Neuronal stem cell (in vitro differentiated cells): ENCODE measurements around the gene ADK.
A peak's percentile ranks its signal among the peaks of the same experiment; 100 is the strongest.

ENCODE experiments used
- DNase-seq: peaks from one replicate; pipeline ENCODE4 v3.0.0-alpha.2; 2013; ENCODE audit warnings: low spot score
- H2AFZ ChIP-seq: one replicate; pipeline ENCODE4 v1.6.1; 2013; ENCODE audit warnings: mild to moderate bottlenecking, low read length, inconsistent platforms
- H2AK5ac ChIP-seq: 2 replicates; pipeline ENCODE4 v1.6.1; 2013; ENCODE audit warnings: low read depth, mild to moderate bottlenecking, inconsistent platforms, low read length, moderate library complexity, mixed read lengths
- H2BK120ac ChIP-seq: 2 replicates; pipeline ENCODE4 v1.6.1; 2013; ENCODE audit warnings: low read depth, mild to moderate bottlenecking, inconsistent platforms, low read length, moderate library complexity, mixed read lengths
- H2BK12ac ChIP-seq: one replicate; pipeline ENCODE4 v1.6.1; 2013; ENCODE audit warnings: low read length, inconsistent platforms
- H2BK15ac ChIP-seq: 2 replicates; pipeline ENCODE4 v1.6.1; 2013; ENCODE audit warnings: mild to moderate bottlenecking, low read length, inconsistent platforms, mixed read lengths
- H2BK5ac ChIP-seq: one replicate; pipeline ENCODE4 v1.6.1; 2013; ENCODE audit warnings: inconsistent platforms, mild to moderate bottlenecking, low read length, moderate library complexity
- H3K14ac ChIP-seq: one replicate; pipeline ENCODE4 v1.6.1; 2013; ENCODE audit warnings: low read length, inconsistent platforms
- H3K18ac ChIP-seq: 2 replicates; pipeline ENCODE4 v1.6.1; 2013; ENCODE audit warnings: low read length, inconsistent platforms
- H3K23ac ChIP-seq: 2 replicates; pipeline ENCODE4 v1.6.1; 2013; ENCODE audit warnings: low read depth, mild to moderate bottlenecking, mixed read lengths, low read length, inconsistent platforms; ENCODE audit not compliant: poor library complexity
- H3K27ac ChIP-seq: replicated peaks from 3 replicates; pipeline ENCODE4 v1.5.1; 2013; ENCODE audit warnings: low read length, inconsistent platforms
- H3K27me3 ChIP-seq, 3 experiments: 2 replicates each; pipeline ENCODE4 v1.6.1; 2013; ENCODE audit warnings: low read length in 3 of 3, mild to moderate bottlenecking in 2 of 3, inconsistent platforms in 1 of 3, low read depth in 1 of 3, mixed read lengths in 1 of 3, moderate library complexity in 1 of 3; ENCODE audit not compliant: control insufficient read depth in 3 of 3, insufficient read depth in 3 of 3
- H3K36me3 ChIP-seq, 2 donors: replicated peaks in 1 of 2; 2 replicates each; pipeline ENCODE4 v1.6.1; 2013; ENCODE audit warnings: low read length in 2 of 2; ENCODE audit not compliant: control insufficient read depth in 2 of 2, insufficient read depth in 2 of 2
- H3K4ac ChIP-seq: 2 replicates; pipeline ENCODE4 v1.6.1; 2013; ENCODE audit warnings: inconsistent platforms, mild to moderate bottlenecking, low read length, moderate library complexity
- H3K4me1 ChIP-seq, 2 donors: 1 replicate in 1 of 2; 2 replicates in 1 of 2; pipeline ENCODE4 v1.6.1; 2013; ENCODE audit warnings: low read length in 2 of 2, low read depth in 1 of 2; ENCODE audit not compliant: control insufficient read depth in 2 of 2, insufficient read depth in 1 of 2
- H3K4me2 ChIP-seq: one replicate; pipeline ENCODE4 v1.6.1; 2013; ENCODE audit warnings: mild to moderate bottlenecking, low read length, inconsistent platforms; ENCODE audit not compliant: insufficient read depth, poor library complexity, severe bottlenecking
- H3K4me3 ChIP-seq, 2 donors: 2 replicates each; pipeline ENCODE4 v1.5.1; 2013; ENCODE audit warnings: low read length in 2 of 2, mild to moderate bottlenecking in 2 of 2, inconsistent platforms in 1 of 2, moderate library complexity in 1 of 2
- H3K79me1 ChIP-seq: one replicate; pipeline ENCODE4 v1.6.1; 2013; ENCODE audit warnings: low read depth, mild to moderate bottlenecking, inconsistent platforms, low read length, moderate library complexity
- H3K9ac ChIP-seq: one replicate; pipeline ENCODE4 v1.6.1; 2013; ENCODE audit warnings: mild to moderate bottlenecking, low read depth, low read length, inconsistent platforms; ENCODE audit not compliant: poor library complexity
- H3K9me3 ChIP-seq, 2 donors: replicated peaks in 1 of 2; 2 replicates each; pipeline versions ENCODE3 to v1.6.1; 2013; ENCODE audit warnings: low read length in 2 of 2, mild to moderate bottlenecking in 2 of 2, inconsistent platforms in 1 of 2, low read depth in 1 of 2, mixed read lengths in 1 of 2, moderate library complexity in 1 of 2; ENCODE audit not compliant: control insufficient read depth in 2 of 2, insufficient read depth in 1 of 2
- H4K8ac ChIP-seq: one replicate; pipeline ENCODE4 v1.6.1; 2013; ENCODE audit warnings: low read depth, mild to moderate bottlenecking, inconsistent platforms, low read length, moderate library complexity
- H4K91ac ChIP-seq: one replicate; pipeline ENCODE4 v1.6.1; 2013; ENCODE audit warnings: low read length, low read depth, mild to moderate bottlenecking, inconsistent platforms; ENCODE audit not compliant: poor library complexity
- WGBS, 2 donors: extraction: QIAGEN DNeasy Blood & Tissue Kit; methylation state at CpG; one replicate each; pipeline ENCODE4 v1.1.7; 2013; ENCODE audit warnings: missing lambda C conversion rate in 2 of 2, mixed read lengths in 1 of 2; ENCODE audit not compliant: insufficient read length in 2 of 2, insufficient replicate concordance in 1 of 2; ENCODE audit errors: extremely low coverage in 2 of 2; 5-methylcytosine and 5-hydroxymethylcytosine counted together

Gene ADK

GRCh38 chr10:74738985-74739567 lies 588.1 kb downstream of the ADK start:
- Histone ChIP-seq H3K27ac (no peak overlapping the region), H3K4me1 (no peaks in the 10 kb centered on the region), H2BK5ac (no peak overlapping the region), H2BK12ac (no peak overlapping the region), H2BK120ac (no peak overlapping the region), H2BK15ac (no peak overlapping the region), H3K23ac (no peak overlapping the region), H3K4me2 (no peak overlapping the region), H3K14ac (no peak overlapping the region), H3K79me1 (no peaks in the 10 kb centered on the region), H4K8ac (no peak overlapping the region), H3K9ac (no peak overlapping the region), H4K91ac (no peak overlapping the region), H2AK5ac (no peak overlapping the region), H3K27me3 (no peaks in the 10 kb centered on the region), H3K36me3 (no peaks in the 10 kb centered on the region), H3K4ac (no peak overlapping the region), H3K18ac (no peak overlapping the region), H3K4me3 (no peak overlapping the region), H2AFZ (peak overlapping the region; percentile 81), H3K9me3 (no peaks in the 10 kb centered on the region)
- no CpG with 5 or more reads among the region's 10 CpGs for WGBS, 2 donors
- no peak for DNase-seq

GRCh38 chr10:74743401-74743800 lies 592.4 kb downstream of the ADK start:
- no peak overlapping the region for H2BK15ac ChIP-seq
- peak overlapping the region; percentile 62 for H3K18ac ChIP-seq
- peak overlapping the region; percentile 46 for H2BK12ac ChIP-seq
- no peak overlapping the region for H3K4ac ChIP-seq
- H3K4me3 ChIP-seq: no peak overlapping the region
- no peak overlapping the region for H2BK5ac ChIP-seq
- H3K4me1 ChIP-seq: peaks cover 0 to under 1% of the 10 kb centered on the region in 2 donors
- H2AK5ac ChIP-seq: no peak overlapping the region
- DNase-seq: no peak
- no peak overlapping the region for H3K27ac ChIP-seq
- H2BK120ac ChIP-seq: no peak overlapping the region
- H3K4me2 ChIP-seq: no peak overlapping the region
- WGBS, 2 donors: no CpG with 5 or more reads among the region's 4 CpGs
- H3K23ac ChIP-seq: no peak overlapping the region
- no peaks in the 10 kb centered on the region for H3K36me3 ChIP-seq
- no peak overlapping the region for H4K91ac ChIP-seq
- no peak overlapping the region for H3K14ac ChIP-seq
- H3K27me3 ChIP-seq: no peaks in the 10 kb centered on the region
- peak overlapping the region; percentile 39 for H3K9ac ChIP-seq
- no peak overlapping the region for H4K8ac ChIP-seq
- H2AFZ ChIP-seq: no peak overlapping the region
- no peaks in the 10 kb centered on the region for H3K79me1 ChIP-seq
- no peaks in the 10 kb centered on the region for H3K9me3 ChIP-seq

GRCh38 chr10:74745449-74745848 lies 594.4 kb downstream of the ADK start:
- Histone ChIP-seq H3K27me3 (no peaks in the 10 kb centered on the region), H2BK12ac (no peak overlapping the region), H2AK5ac (no peak overlapping the region), H3K79me1 (no peaks in the 10 kb centered on the region), H3K27ac (no peak overlapping the region), H2AFZ (no peak overlapping the region), H3K9me3 (no peaks in the 10 kb centered on the region), H2BK15ac (no peak overlapping the region), H2BK120ac (no peak overlapping the region), H3K4ac (no peak overlapping the region), H2BK5ac (no peak overlapping the region), H3K4me1 (peaks cover 0 to 9% of the 10 kb centered on the region in 2 donors), H3K14ac (no peak overlapping the region), H3K23ac (no peak overlapping the region), H3K4me3 (no peak overlapping the region), H3K9ac (no peak overlapping the region), H4K91ac (no peak overlapping the region), H3K18ac (no peak overlapping the region), H4K8ac (no peak overlapping the region), H3K36me3 (no peaks in the 10 kb centered on the region), H3K4me2 (no peak overlapping the region)
- no peak for DNase-seq
- WGBS, 2 donors: no CpG with 5 or more reads among the region's 4 CpGs

GRCh38 chr10:74746813-74747212 lies 595.8 kb downstream of the ADK start:
- Histone ChIP-seq H3K79me1 (no peaks in the 10 kb centered on the region), H3K9me3 (no peaks in the 10 kb centered on the region), H3K23ac (no peak overlapping the region), H3K36me3 (no peaks in the 10 kb centered on the region), H3K4ac (no peak overlapping the region), H3K27me3 (no peaks in the 10 kb centered on the region), H2BK12ac (no peak overlapping the region), H2BK120ac (no peak overlapping the region), H4K8ac (no peak overlapping the region), H2BK15ac (no peak overlapping the region), H3K9ac (no peak overlapping the region), H3K14ac (no peak overlapping the region), H2AFZ (peak overlapping the region; percentile 5), H2AK5ac (no peak overlapping the region), H2BK5ac (no peak overlapping the region), H3K4me2 (no peak overlapping the region), H3K4me1 (peaks cover 0 to 9% of the 10 kb centered on the region in 2 donors), H3K18ac (peak overlapping the region; percentile 60), H3K27ac (no peak overlapping the region), H4K91ac (no peak overlapping the region), H3K4me3 (no peak overlapping the region)
- WGBS, 2 donors: no CpG with 5 or more reads among the region's 14 CpGs
- DNase-seq: no peak
